DOHH2 (cell line): ENCODE results near the gene ORAI3.

Experiments
- CTCF ChIP-seq: fragments of 200-600 bp; sonication (generic); IDR thresholded peaks from one replicate; pipeline ENCODE4 v1.5.1; 2014; ENCODE audit warnings: antibody characterized with exemption, mild to moderate bottlenecking, low read depth, low read length; ENCODE audit not compliant: poor library complexity, severe bottlenecking
- EZH2phosphoT487 ChIP-seq: fragments of 200-600 bp; sonication (generic); IDR thresholded peaks from 2 replicates; pipeline ENCODE4 v1.6.1; 2017; ENCODE audit warnings: borderline replicate concordance, mild to moderate bottlenecking, antibody characterized with exemption, low read length, moderate library complexity, mixed read lengths

- TF ChIP-seq CTCF (no peak), EZH2phosphoT487 (no peak)
Measured at GRCh38 chr16:30966033-30966619, 17.3 kb downstream of the ORAI3 start.
